MCF 10A (cell line): ENCODE data around the gene CENPU. TPM values are rescaled to one million over a fixed set of nuclear protein-coding genes. Genes with fewer than 3 reads are reported as not detected.

Experiments used
- BruUV-seq: library from RNA; stranded (reverse); fragments of 400-500 nt; replicated peaks from 2 replicates; lab custom pipeline; 2021; lab: Mats Ljungman, UMichigan
- CTCF ChIA-PET: fragments of 300-600 bp; sonication (Branson Sonifier 250); formaldehyde crosslinking; extraction: SDS; loops from one replicate; lab custom pipeline; 2021; ENCODE audit warnings: antibody characterized with exemption, inconsistent platforms; lab: Yijun Ruan, JAX
- POLR2A ChIA-PET: fragments of 300-600, 350-650 bp; sonication (Branson Sonifier 250); formaldehyde crosslinking; extraction: SDS; loops from one replicate; lab custom pipeline; 2020; ENCODE audit warnings: antibody characterized with exemption, inconsistent platforms; lab: Yijun Ruan, JAX
- DNase-seq: peaks from one replicate; pipeline ENCODE4 v3.0.0-alpha.2; 2018; ENCODE audit not compliant: unreplicated experiment
- H3K27ac Mint-ChIP-seq: one replicate; pipeline ENCODE4 v1.8.0; 2022; ENCODE audit warnings: mild to moderate bottlenecking, low read depth, mixed read lengths; ENCODE audit not compliant: unreplicated experiment
- H3K27me3 Mint-ChIP-seq: one replicate; pipeline ENCODE4 v1.8.0; 2022; ENCODE audit warnings: mixed read lengths; ENCODE audit not compliant: insufficient read depth, unreplicated experiment
- H3K36me3 Mint-ChIP-seq: one replicate; pipeline ENCODE4 v1.8.0; 2022; ENCODE audit warnings: mild to moderate bottlenecking, moderate library complexity, mixed read lengths; ENCODE audit not compliant: insufficient read depth, unreplicated experiment
- H3K4me1 Mint-ChIP-seq: one replicate; pipeline ENCODE4 v1.8.0; 2022; ENCODE audit warnings: mixed read lengths; ENCODE audit not compliant: insufficient read depth, unreplicated experiment
- H3K4me3 Mint-ChIP-seq: one replicate; pipeline ENCODE4 v1.8.0; 2022; ENCODE audit warnings: mild to moderate bottlenecking, moderate library complexity, mixed read lengths; ENCODE audit not compliant: unreplicated experiment
- H3K9me3 Mint-ChIP-seq: one replicate; pipeline ENCODE4 v1.8.0; 2022; ENCODE audit warnings: mixed read lengths; ENCODE audit not compliant: unreplicated experiment
- intact Hi-C: fragments of 100-400 bp; cut with micrococcal nuclease; formaldehyde crosslinking; loops from 2 replicates; pipeline ENCODE4 v1.14.1; 2022
- total RNA-seq: library from RNA; stranded (reverse); gene quantifications from 2 replicates; pipeline ENCODE4 v1.2.3, GENCODE V29; 2022
- TF ChIP-seq, protein P1 (sequence below): fragments of 200-600 bp; IDR thresholded peaks from one replicate; pipeline ENCODE4 v1.8.0; 2022; ENCODE audit warnings: antibody characterized with exemption, mild to moderate bottlenecking; ENCODE audit not compliant: unreplicated experiment

The CENPU gene
- total RNA-seq, 1 experiment from 2014 or later, result 22.3 TPM

DNA sequence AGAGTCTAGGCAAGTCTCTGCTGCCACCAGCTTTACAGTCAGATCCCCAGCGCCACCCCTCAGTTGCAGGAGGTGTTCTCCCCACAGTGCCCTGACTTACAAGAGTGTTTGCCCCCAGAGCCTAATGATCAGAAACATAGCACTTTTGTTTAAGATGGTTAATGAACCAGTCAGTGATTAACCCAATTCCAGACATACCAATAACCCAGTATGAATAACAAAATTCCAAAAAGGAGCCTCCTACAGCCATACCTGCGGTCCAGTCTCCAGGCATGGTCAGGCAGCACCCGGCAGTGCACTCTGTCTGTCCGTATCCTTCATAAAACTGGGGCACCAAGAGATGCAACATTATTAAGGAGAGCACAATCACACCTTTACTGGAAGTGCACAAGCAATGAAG, 30.7 kb upstream of the CENPU start:
- Mint-ChIP-seq H3K9me3 (no peaks in the 10 kb centered on the region), H3K4me3 (no peak overlapping the region), H3K27me3 (no peaks in the 10 kb centered on the region), H3K27ac (no peak overlapping the region), H3K36me3 (peaks cover 100% of the 10 kb centered on the region), H3K4me1 (no peaks in the 10 kb centered on the region)
- no peak for DNase-seq
- no TSS peak for BruUV-seq
- ChIA-PET POLR2A (interaction anchor here (0.6 to 1.0 kb wide), 2 partner anchors 12 to 16 kb away, joined by 3 read pairs; no protein-coding TSS in a partner anchor), CTCF (interaction anchor here (0.7 kb wide), 1 partner anchor 13 kb away, joined by 3 read pairs; no protein-coding TSS in a partner anchor)
- intact Hi-C loops, result no loop called here
- TF ChIP-seq, protein P1, sequence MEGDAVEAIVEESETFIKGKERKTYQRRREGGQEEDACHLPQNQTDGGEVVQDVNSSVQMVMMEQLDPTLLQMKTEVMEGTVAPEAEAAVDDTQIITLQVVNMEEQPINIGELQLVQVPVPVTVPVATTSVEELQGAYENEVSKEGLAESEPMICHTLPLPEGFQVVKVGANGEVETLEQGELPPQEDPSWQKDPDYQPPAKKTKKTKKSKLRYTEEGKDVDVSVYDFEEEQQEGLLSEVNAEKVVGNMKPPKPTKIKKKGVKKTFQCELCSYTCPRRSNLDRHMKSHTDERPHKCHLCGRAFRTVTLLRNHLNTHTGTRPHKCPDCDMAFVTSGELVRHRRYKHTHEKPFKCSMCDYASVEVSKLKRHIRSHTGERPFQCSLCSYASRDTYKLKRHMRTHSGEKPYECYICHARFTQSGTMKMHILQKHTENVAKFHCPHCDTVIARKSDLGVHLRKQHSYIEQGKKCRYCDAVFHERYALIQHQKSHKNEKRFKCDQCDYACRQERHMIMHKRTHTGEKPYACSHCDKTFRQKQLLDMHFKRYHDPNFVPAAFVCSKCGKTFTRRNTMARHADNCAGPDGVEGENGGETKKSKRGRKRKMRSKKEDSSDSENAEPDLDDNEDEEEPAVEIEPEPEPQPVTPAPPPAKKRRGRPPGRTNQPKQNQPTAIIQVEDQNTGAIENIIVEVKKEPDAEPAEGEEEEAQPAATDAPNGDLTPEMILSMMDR, result no peak

DNA sequence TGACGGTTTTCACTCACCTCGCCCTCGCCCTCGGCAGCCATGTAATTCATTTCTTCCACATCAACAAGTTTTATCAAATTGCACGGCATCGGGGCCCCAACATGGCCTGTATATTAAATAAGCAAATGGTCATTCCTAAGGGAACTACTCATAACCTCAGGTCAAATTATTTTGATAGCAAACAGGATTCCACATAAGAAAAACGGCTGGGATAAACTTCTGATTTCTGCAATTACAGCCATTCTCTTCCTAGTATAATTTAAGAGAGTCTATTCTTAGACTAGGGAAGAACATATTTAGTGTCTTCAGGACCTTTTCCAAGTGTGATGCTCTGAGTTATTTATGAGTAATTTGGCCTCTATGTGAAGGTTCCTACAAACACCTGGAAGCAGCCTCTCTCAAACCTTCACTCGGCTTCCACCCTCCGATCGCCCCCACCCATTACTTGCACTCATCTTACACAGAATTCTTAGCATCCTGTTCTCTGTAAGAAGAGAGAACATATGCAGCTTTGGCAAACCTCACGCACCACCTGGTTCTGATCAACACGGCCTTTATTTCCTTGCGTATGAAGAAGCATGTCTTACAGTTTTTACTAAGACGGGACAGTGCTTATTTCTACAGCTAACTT, 29.4 kb upstream of the CENPU start:
- DNase-seq, result no peak
- CTCF ChIA-PET, result no interaction called here
- POLR2A ChIA-PET, result no interaction called here
- H3K4me1 Mint-ChIP-seq, result no peaks in the 10 kb centered on the region
- no peaks in the 10 kb centered on the region for H3K9me3 Mint-ChIP-seq
- H3K36me3 Mint-ChIP-seq, result peaks cover 96% of the 10 kb centered on the region
- H3K27me3 Mint-ChIP-seq, result no peaks in the 10 kb centered on the region
- TF ChIP-seq, protein P1, result no peak
- peak overlapping the region; percentile 31 for H3K27ac Mint-ChIP-seq
- no peak overlapping the region for H3K4me3 Mint-ChIP-seq
- intact Hi-C loops, result no loop called here
- no TSS peak for BruUV-seq

DNA sequence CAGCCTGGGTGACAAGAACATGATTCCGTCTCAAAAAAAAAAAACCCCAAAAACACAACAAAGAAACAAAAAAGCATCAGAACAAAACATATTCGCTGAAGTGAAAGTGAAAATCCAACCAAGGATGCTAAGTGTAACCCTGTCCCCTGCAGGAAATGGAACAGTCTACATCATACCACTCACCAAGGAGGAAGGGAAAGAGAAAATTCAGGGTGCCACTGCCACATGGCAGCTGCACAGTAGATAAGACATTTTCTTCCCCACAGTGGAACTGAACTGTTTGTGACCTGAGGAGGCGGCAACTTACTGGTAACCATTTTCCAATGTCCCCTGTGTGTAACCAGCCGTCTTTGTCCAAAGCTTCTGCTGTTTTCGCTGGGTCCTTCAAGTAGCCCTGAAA, 28.2 kb upstream of the CENPU start:
- peaks cover 95% of the 10 kb centered on the region for H3K36me3 Mint-ChIP-seq
- peaks cover under 1% of the 10 kb centered on the region for H3K4me1 Mint-ChIP-seq
- TF ChIP-seq, protein P1, result no peak
- no TSS peak for BruUV-seq
- intact Hi-C loops, result no loop called here
- CTCF ChIA-PET, result interaction anchor here (0.8 kb wide), 1 partner anchor 15 kb away, joined by 4 read pairs; no protein-coding TSS in a partner anchor
- no peaks in the 10 kb centered on the region for H3K9me3 Mint-ChIP-seq
- no peak overlapping the region for H3K27ac Mint-ChIP-seq
- H3K4me3 Mint-ChIP-seq, result no peak overlapping the region
- POLR2A ChIA-PET, result no interaction called here
- H3K27me3 Mint-ChIP-seq, result no peaks in the 10 kb centered on the region
- no peak for DNase-seq

DNA sequence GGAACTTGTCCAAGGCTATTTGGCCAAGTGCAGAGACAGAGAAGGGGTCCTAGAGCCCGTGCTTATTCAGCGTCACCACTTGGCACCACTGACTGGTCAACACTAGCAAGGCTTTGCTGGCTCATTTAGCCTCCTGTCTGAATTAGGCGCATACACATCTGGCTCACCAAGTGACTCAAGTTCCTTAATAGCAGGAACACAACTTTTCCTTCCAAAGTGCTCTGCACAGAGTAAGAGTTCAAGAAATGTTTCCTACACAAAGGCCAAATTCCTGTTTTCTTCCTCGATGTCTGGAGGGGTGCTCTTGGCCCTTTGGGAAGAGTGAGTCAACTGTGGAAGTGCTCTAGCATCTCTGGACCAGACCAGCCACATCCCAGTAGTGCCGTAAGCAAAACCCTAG, 26.8 kb upstream of the CENPU start:
- DNase-seq, result no peak
- intact Hi-C loops, result no loop called here
- Mint-ChIP-seq H3K27ac (no peak overlapping the region), H3K27me3 (no peaks in the 10 kb centered on the region), H3K9me3 (no peaks in the 10 kb centered on the region), H3K4me1 (peaks cover 12% of the 10 kb centered on the region), H3K4me3 (no peak overlapping the region), H3K36me3 (peaks cover 93% of the 10 kb centered on the region)
- BruUV-seq, result no TSS peak
- TF ChIP-seq, protein P1, result no peak
- ChIA-PET POLR2A (no interaction called here), CTCF (interaction anchor here (0.6 to 0.8 kb wide), 2 partner anchors 49 to 447 kb away, joined by 3 read pairs; no protein-coding TSS in a partner anchor)
